Measurements from ENCODE around the gene PEX5. TPM values are rescaled to one million over a fixed set of nuclear protein-coding genes. Genes with fewer than 3 reads are reported as not detected.
"Not testable (repeated sequence)": the region's sequence is repeated elsewhere in the genome, so short reads cannot be mapped to it uniquely, and the experiment has no call there.

The PEX5 gene
- total RNA-seq, 4 donors from 2014 or later = 66.8 to 96.9 (median 71.1) TPM

- H3K4me1 ChIP-seq = no peaks in the 10 kb centered on the region
- no peaks in the 10 kb centered on the region for H3K9me3 ChIP-seq
- TF ChIP-seq CTCF (IDR thresholded peaks at IDR 0.05 in 4 of 5, conservative IDR thresholded peaks at IDR 0.05 in 1 of 5) = no peak
- no peak for TF ChIP-seq POLR2A (IDR thresholded peaks at IDR 0.05)
- ATAC-seq (no peak), DNase-seq (no peak)
- H3K36me3 ChIP-seq = no peaks in the 10 kb centered on the region
- intact Hi-C loops (cut with DNase I; ENCODE audit: low total_unique reads) (no loop called here), in situ Hi-C loops (cut with MboI; ENCODE audit: low sequenced_read_pairs in 4 of 4) (loop anchor here in 2 of 4 donors (25.0 kb wide), 1 partner anchor 859 kb away; the partner anchor contains the start of gene FOXJ2 (in 2 of the 2))
- peaks cover 0 to 9% (median 9%) of the 10 kb centered on the region in 3 donors for H3K27me3 ChIP-seq
- no peak overlapping the region for H3K4me3 ChIP-seq
- H3K27ac ChIP-seq = no peak overlapping the region
These were observed 11.0 kb upstream of the PEX5 start for GRCh38 chr12:7178481-7178880.

- H3K27me3 ChIP-seq = peaks cover 0 to 9% (median 4%) of the 10 kb centered on the region in 3 donors
- DNase-seq (no peak), ATAC-seq (no peak)
- in situ Hi-C loops (cut with MboI; ENCODE audit: low sequenced_read_pairs in 4 of 4) = loop anchor here in 2 of 4 donors (25.0 kb wide), 1 partner anchor 857 kb away; the partner anchor contains the start of gene FOXJ2 (in 2 of the 2)
- H3K36me3 ChIP-seq = no peaks in the 10 kb centered on the region
- no peaks in the 10 kb centered on the region for H3K9me3 ChIP-seq
- TF ChIP-seq POLR2A (IDR thresholded peaks at IDR 0.05) (no peak), CTCF (IDR thresholded peaks at IDR 0.05 in 4 of 5, conservative IDR thresholded peaks at IDR 0.05 in 1 of 5) (no peak)
- no peak overlapping the region for H3K4me3 ChIP-seq
- intact Hi-C loops (cut with DNase I; ENCODE audit: low total_unique reads) = no loop called here
- no peaks in the 10 kb centered on the region for H3K4me1 ChIP-seq
- no peak overlapping the region for H3K27ac ChIP-seq
These were observed 8.8 kb upstream of the PEX5 start for GRCh38 chr12:7180685-7181084.

GRCh38 chr12:7186058-7186457, 3.4 kb upstream of the PEX5 start:
- not testable (repeated sequence) for H3K36me3 ChIP-seq, H3K4me3 ChIP-seq, H3K27me3 ChIP-seq, ATAC-seq, DNase-seq, H3K9me3 ChIP-seq, H3K27ac ChIP-seq
- in situ Hi-C loops (cut with MboI; ENCODE audit: low sequenced_read_pairs in 4 of 4) = loop anchor here in 2 of 4 donors (25.0 kb wide), 1 partner anchor 851 kb away; the partner anchor contains the start of gene FOXJ2 (in 2 of the 2)
- peaks cover 19% of the 10 kb centered on the region in 2 donors for H3K4me1 ChIP-seq
- intact Hi-C loops (cut with DNase I; ENCODE audit: low total_unique reads) = loop anchor here (5.0 kb wide), 1 partner anchor 44 kb away; no protein-coding TSS in a partner anchor

- peaks cover 20 to 21% of the 10 kb centered on the region in 2 donors for H3K4me1 ChIP-seq
- in situ Hi-C loops (cut with MboI; ENCODE audit: low sequenced_read_pairs in 4 of 4) = loop anchor here in 2 of 4 donors (25.0 kb wide), 1 partner anchor 849 kb away; the partner anchor contains the start of gene FOXJ2 (in 2 of the 2)
- H3K4me3 ChIP-seq = peak overlapping the region; percentile 82 to 96 (median 82)
- peak; percentile 17 to 58 for DNase-seq
- intact Hi-C loops (cut with DNase I; ENCODE audit: low total_unique reads) = loop anchor here (1.0 to 5.0 kb wide), 3 partner anchors 46 to 316 kb away; partner anchors contain the start of gene SPSB2
- H3K27ac ChIP-seq = peak overlapping the region; percentile 90 to 96 (median 94)
- peak; percentile 58 to 60 for ATAC-seq
- peaks cover 0 to 17% of the 10 kb centered on the region in 2 donors for H3K36me3 ChIP-seq
- TF ChIP-seq POLR2A (IDR thresholded peaks at IDR 0.05) (no peak), CTCF (IDR thresholded peaks at IDR 0.05 in 4 of 5, conservative IDR thresholded peaks at IDR 0.05 in 1 of 5) (peak; percentile 22 to 61 (median 47))
- H3K27me3 ChIP-seq = no peaks in the 10 kb centered on the region
- no peaks in the 10 kb centered on the region for H3K9me3 ChIP-seq
These were observed 706 bp upstream of the PEX5 start for GRCh38 chr12:7188562-7189397.
